ENCODE results near the gene ACSL4.

The ACSL4 gene

DNA sequence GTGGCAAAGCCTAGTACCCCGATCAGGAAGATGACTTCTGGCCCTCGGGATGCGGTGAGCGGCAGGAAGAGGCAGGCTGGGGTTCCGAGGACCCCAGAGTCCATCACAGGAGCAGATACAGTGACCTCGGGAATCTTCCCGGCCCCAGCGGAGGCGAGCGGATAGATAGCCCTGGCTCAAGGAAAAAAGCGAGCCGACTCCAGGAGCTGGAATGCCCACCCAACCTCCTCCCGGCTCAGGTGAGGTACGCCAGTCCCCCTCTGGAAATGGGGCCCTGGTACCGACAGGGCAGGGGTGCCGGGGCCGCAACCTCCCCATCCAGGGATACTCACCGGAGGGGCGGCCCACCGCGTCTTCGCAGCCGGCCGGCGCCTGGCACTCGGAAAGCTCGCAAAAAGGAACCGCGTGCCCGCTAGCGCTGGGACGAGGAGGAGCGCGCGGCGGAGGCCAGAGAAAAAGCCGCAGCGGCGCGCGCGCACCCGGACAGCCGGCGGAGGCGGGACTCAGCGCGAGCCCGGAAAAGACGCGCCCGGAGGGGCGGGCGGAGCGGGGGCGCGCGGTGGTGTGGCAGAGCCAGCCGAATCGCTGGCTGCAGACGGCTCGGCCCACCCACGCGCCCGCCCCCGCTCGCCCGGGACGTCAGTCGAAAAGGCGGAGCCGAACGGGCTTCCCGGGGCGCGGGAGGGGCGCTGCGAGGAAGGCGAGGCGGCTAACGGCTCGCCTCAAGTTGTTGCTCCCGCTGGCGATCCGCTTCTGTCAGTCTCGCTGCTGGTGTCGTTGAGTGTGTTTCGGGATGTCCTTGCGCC lies at the start of gene ACSL4:
Gene ACSL4, minus strand, starts transcription at position 451 of the 806 bp plus-strand sequence. CDS start 49,894 bp downstream, outside the sequence.
- in situ Hi-C loops (cut with MboI; ENCODE audit: low sequenced_read_pairs, unreplicated experiment), result no loop called here
- DNase-seq (ENCODE audit: low spot score), result peak; percentile 82
- TF ChIP-seq, protein P1, sequence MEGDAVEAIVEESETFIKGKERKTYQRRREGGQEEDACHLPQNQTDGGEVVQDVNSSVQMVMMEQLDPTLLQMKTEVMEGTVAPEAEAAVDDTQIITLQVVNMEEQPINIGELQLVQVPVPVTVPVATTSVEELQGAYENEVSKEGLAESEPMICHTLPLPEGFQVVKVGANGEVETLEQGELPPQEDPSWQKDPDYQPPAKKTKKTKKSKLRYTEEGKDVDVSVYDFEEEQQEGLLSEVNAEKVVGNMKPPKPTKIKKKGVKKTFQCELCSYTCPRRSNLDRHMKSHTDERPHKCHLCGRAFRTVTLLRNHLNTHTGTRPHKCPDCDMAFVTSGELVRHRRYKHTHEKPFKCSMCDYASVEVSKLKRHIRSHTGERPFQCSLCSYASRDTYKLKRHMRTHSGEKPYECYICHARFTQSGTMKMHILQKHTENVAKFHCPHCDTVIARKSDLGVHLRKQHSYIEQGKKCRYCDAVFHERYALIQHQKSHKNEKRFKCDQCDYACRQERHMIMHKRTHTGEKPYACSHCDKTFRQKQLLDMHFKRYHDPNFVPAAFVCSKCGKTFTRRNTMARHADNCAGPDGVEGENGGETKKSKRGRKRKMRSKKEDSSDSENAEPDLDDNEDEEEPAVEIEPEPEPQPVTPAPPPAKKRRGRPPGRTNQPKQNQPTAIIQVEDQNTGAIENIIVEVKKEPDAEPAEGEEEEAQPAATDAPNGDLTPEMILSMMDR (IDR thresholded peaks at IDR 0.05; ENCODE audit: borderline replicate concordance, control extremely low read depth, extremely low read depth, insufficient read depth, missing control alignments), result no peak

DNA sequence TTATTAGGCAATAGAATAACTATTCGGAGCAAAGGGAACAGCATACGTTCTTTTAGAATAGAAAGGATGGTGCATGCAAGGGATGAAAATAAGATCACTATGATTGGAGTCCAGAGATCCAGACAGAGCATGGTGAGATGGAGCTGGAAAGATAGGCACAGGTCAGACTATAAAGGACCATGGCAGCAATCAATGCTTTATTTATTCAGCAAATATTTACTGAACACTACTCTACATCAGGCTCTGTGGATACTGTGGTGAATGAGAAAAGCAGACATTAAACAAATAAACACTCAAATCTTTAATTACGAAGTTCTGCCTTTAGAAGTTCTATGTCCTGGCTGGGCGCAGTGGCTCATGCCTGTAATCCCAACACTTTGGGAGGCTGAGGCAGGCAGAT lies 44.7 kb upstream of the ACSL4 start:
- no peak for DNase-seq (ENCODE audit: low spot score)
- in situ Hi-C loops (cut with MboI; ENCODE audit: low sequenced_read_pairs, unreplicated experiment), result no loop called here
- TF ChIP-seq, protein P1 (IDR thresholded peaks at IDR 0.05; ENCODE audit: borderline replicate concordance, control extremely low read depth, extremely low read depth, insufficient read depth, missing control alignments), result no peak

DNA sequence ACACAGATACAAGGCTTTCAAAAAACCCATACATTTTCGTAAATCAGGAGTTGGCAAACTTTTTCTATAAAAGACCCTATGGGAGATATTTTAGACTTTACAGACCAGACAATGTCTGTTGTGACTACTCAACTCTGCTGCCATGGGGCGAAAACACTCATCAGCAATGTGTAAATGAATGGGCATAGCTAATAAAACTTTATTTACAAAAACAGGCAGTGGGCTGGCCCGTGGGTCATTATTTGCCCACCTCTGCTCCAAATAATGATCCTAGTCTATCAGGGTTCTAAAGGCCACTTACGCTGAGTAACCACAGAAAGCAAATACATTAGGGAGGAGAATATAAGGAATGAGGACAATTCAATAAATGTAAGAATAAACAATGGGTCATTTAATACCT lies 43.9 kb upstream of the ACSL4 start:
- in situ Hi-C loops (cut with MboI; ENCODE audit: low sequenced_read_pairs, unreplicated experiment), result no loop called here
- DNase-seq (ENCODE audit: low spot score), result no peak
- TF ChIP-seq, protein P1 (IDR thresholded peaks at IDR 0.05; ENCODE audit: borderline replicate concordance, control extremely low read depth, extremely low read depth, insufficient read depth, missing control alignments), result no peak

DNA sequence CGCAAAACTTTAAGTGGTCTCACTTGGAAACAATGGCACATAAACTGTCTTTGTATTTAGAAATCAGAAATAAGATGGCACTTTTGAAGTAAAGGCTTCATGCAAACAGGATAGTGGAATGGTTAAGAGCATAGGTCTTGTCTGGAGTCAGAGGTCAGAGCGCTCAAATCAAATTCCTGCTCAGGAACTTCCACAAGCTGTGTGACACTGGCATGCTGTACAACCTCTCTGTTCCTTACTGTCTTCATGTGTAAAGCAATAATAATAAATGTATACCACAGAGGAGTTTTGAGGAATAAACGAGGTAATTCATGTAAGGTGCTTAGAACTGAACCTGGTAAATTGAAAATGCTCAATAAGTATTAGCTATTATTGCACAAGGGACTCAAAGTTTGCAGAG lies 43.4 kb upstream of the ACSL4 start:
- TF ChIP-seq, protein P1 (IDR thresholded peaks at IDR 0.05; ENCODE audit: borderline replicate concordance, control extremely low read depth, extremely low read depth, insufficient read depth, missing control alignments), result no peak
- in situ Hi-C loops (cut with MboI; ENCODE audit: low sequenced_read_pairs, unreplicated experiment), result no loop called here
- no peak for DNase-seq (ENCODE audit: low spot score)

DNA sequence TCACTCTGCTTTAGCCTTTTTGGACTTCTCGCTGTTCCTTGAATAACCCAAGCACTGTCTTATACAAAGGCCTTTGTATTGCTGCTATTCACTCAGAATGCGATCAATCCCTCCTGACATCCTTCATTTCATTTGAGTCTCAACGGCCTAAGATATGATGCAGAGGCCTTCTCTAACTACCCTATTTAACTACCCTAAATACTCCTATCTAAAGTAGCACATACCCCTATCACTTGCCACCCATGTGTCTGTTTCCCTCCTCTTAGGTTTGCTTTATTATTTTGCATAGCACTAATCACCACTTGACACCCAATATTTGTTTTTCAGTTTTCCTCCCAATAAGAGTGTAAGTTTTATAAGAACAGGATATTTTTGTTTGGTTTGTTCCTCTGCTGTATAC lies 42.3 kb upstream of the ACSL4 start:
- in situ Hi-C loops (cut with MboI; ENCODE audit: low sequenced_read_pairs, unreplicated experiment), result no loop called here
- no peak for DNase-seq (ENCODE audit: low spot score)
- TF ChIP-seq, protein P1 (IDR thresholded peaks at IDR 0.05; ENCODE audit: borderline replicate concordance, control extremely low read depth, extremely low read depth, insufficient read depth, missing control alignments), result no peak

DNA sequence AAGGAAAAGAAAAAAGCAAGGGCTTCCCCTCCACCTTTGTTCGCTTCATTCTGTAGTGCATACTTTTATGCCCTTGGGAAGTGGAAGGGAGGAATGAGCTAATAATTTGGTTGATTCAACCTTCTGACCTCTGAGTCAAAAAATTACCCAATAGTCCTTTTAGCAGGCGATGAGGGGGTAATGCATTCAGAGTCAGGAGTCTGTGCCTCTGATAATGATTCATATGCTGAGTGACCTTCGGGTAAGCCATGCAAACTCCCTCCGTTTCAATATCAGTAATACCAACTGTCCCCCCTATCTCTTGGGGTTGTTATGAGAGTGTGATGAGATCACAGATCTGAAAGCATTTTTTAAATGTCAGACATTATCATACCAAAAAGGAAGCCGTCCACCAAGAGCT lies 41.6 kb upstream of the ACSL4 start:
- peak; percentile 56 for DNase-seq (ENCODE audit: low spot score)
- TF ChIP-seq, protein P1 (IDR thresholded peaks at IDR 0.05; ENCODE audit: borderline replicate concordance, control extremely low read depth, extremely low read depth, insufficient read depth, missing control alignments), result no peak
- in situ Hi-C loops (cut with MboI; ENCODE audit: low sequenced_read_pairs, unreplicated experiment), result no loop called here

Measured in GM13976 (cell line).